ENCODE data around the gene POLE. TPM values are rescaled to one million over a fixed set of nuclear protein-coding genes. Genes with fewer than 3 reads are reported as not detected.

POLE gene
- total and polyA plus RNA-seq, 9 of the 15 experiments (the other 6 are each of a cell fraction or from before 2014, with no cell fraction given), result 2.4 to 154 (median 49.6) TPM

DNA sequence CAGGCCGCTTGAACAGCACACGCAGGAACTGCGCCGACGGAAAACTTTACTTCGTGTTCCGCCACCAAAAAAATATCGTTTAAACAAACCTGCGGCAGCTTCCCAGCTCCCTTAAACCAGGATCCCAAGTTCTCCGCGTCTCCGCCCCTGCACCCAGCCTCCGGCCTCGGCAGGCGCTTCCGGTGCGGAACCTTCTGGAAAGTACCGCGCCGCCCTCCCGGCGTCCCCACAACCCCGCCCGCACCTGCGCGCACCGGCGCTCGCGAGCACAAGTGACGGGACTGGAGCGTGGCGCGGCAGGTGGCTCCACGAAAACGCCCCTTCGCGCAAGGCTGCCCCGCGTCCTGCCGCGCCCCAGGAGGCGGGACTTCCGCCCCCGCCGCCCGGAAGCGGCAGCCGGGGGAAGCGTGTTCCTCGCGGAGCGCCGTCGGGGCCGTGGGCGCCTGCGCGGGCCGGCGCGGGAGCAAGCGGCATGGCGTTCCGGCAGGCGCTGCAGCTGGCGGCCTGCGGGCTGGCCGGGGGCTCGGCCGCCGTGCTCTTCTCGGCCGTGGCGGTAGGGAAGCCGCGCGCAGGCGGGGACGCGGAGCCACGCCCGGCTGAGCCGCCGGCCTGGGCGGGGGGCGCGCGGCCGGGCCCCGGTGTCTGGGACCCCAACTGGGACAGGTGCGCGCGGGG is 23.4 kb upstream of the POLE start, which contains the start of gene PGAM5 (continued):
- TF ChIP-seq, protein P1, sequence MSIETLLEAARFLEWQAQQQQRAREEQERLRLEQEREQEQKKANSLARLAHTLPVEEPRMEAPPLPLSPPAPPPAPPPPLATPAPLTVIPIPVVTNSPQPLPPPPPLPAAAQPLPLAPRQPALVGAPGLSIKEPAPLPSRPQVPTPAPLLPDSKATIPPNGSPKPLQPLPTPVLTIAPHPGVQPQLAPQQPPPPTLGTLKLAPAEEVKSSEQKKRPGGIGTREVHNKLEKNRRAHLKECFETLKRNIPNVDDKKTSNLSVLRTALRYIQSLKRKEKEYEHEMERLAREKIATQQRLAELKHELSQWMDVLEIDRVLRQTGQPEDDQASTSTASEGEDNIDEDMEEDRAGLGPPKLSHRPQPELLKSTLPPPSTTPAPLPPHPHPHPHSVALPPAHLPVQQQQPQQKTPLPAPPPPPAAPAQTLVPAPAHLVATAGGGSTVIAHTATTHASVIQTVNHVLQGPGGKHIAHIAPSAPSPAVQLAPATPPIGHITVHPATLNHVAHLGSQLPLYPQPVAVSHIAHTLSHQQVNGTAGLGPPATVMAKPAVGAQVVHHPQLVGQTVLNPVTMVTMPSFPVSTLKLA (conservative IDR thresholded peaks at IDR 0.05), result peak; percentile 80 to 91
- TF ChIP-seq NR2C1 (IDR thresholded peaks at IDR 0.05), result no peak
- no peak for TF ChIP-seq NR2C1 (tag; IDR thresholded peaks at IDR 0.05)
- peak; percentile 93 for TF ChIP-seq GABPB1 (CRISPR knock-in tag; IDR thresholded peaks at IDR 0.05)
- no peak for TF ChIP-seq FIP1L1 (IDR thresholded peaks at IDR 0.05; ENCODE audit: low read depth, low read length, poor library complexity, severe bottlenecking)
- TF ChIP-seq RUNX1 (IDR thresholded peaks at IDR 0.05; ENCODE audit: low read depth), result no peak
- TF ChIP-seq CEBPG (CRISPR knock-in tag; IDR thresholded peaks at IDR 0.05), result no peak
- no peak for TF ChIP-seq CEBPG (tag; conservative IDR thresholded peaks at IDR 0.05 in 1 of 2, IDR thresholded peaks at IDR 0.05 in 1 of 2)
- no peak for TF ChIP-seq ZNF324 (CRISPR knock-in tag; IDR thresholded peaks at IDR 0.05)
- TF ChIP-seq, protein P2, sequence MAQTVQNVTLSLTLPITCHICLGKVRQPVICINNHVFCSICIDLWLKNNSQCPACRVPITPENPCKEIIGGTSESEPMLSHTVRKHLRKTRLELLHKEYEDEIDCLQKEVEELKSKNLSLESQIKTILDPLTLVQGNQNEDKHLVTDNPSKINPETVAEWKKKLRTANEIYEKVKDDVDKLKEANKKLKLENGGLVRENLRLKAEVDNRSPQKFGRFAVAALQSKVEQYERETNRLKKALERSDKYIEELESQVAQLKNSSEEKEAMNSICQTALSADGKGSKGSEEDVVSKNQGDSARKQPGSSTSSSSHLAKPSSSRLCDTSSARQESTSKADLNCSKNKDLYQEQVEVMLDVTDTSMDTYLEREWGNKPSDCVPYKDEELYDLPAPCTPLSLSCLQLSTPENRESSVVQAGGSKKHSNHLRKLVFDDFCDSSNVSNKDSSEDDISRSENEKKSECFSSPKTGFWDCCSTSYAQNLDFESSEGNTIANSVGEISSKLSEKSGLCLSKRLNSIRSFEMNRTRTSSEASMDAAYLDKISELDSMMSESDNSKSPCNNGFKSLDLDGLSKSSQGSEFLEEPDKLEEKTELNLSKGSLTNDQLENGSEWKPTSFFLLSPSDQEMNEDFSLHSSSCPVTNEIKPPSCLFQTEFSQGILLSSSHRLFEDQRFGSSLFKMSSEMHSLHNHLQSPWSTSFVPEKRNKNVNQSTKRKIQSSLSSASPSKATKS (CRISPR knock-in tag; IDR thresholded peaks at IDR 0.05), result no peak; the same call in 1 of the 2 replicates
- no peak for TF ChIP-seq HLTF (IDR thresholded peaks at IDR 0.05)
- no peak for TF ChIP-seq KDM4B (IDR thresholded peaks at IDR 0.05; ENCODE audit: borderline replicate concordance in 2 of 2, low read depth in 1 of 2)
- peak; percentile 64 for TF ChIP-seq CHD1 (IDR thresholded peaks at IDR 0.05; ENCODE audit: low read length)
- TF ChIP-seq, protein P3, sequence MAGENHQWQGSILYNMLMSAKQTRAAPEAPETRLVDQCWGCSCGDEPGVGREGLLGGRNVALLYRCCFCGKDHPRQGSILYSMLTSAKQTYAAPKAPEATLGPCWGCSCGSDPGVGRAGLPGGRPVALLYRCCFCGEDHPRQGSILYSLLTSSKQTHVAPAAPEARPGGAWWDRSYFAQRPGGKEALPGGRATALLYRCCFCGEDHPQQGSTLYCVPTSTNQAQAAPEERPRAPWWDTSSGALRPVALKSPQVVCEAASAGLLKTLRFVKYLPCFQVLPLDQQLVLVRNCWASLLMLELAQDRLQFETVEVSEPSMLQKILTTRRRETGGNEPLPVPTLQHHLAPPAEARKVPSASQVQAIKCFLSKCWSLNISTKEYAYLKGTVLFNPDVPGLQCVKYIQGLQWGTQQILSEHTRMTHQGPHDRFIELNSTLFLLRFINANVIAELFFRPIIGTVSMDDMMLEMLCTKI (IDR thresholded peaks at IDR 0.05; ENCODE audit: partially characterized antibody), result no peak
- no peak for TF ChIP-seq BDP1 (IDR thresholded peaks at IDR 0.05; ENCODE audit: insufficient read depth, insufficient read length)
- TF ChIP-seq, protein P4, sequence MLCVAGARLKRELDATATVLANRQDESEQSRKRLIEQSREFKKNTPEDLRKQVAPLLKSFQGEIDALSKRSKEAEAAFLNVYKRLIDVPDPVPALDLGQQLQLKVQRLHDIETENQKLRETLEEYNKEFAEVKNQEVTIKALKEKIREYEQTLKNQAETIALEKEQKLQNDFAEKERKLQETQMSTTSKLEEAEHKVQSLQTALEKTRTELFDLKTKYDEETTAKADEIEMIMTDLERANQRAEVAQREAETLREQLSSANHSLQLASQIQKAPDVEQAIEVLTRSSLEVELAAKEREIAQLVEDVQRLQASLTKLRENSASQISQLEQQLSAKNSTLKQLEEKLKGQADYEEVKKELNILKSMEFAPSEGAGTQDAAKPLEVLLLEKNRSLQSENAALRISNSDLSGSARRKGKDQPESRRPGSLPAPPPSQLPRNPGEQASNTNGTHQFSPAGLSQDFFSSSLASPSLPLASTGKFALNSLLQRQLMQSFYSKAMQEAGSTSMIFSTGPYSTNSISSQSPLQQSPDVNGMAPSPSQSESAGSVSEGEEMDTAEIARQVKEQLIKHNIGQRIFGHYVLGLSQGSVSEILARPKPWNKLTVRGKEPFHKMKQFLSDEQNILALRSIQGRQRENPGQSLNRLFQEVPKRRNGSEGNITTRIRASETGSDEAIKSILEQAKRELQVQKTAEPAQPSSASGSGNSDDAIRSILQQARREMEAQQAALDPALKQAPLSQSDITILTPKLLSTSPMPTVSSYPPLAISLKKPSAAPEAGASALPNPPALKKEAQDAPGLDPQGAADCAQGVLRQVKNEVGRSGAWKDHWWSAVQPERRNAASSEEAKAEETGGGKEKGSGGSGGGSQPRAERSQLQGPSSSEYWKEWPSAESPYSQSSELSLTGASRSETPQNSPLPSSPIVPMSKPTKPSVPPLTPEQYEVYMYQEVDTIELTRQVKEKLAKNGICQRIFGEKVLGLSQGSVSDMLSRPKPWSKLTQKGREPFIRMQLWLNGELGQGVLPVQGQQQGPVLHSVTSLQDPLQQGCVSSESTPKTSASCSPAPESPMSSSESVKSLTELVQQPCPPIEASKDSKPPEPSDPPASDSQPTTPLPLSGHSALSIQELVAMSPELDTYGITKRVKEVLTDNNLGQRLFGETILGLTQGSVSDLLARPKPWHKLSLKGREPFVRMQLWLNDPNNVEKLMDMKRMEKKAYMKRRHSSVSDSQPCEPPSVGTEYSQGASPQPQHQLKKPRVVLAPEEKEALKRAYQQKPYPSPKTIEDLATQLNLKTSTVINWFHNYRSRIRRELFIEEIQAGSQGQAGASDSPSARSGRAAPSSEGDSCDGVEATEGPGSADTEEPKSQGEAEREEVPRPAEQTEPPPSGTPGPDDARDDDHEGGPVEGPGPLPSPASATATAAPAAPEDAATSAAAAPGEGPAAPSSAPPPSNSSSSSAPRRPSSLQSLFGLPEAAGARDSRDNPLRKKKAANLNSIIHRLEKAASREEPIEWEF (CRISPR knock-in tag; IDR thresholded peaks at IDR 0.05), result no peak
- TF ChIP-seq NBN (IDR thresholded peaks at IDR 0.05; ENCODE audit: low read depth), result no peak
